OCI-LY1 (cell line): ENCODE measurements around the gene PCNX2.

Experiments
- H2AFZ ChIP-seq: fragments of 200-600 bp; sonication (generic), shearing (Covaris generic); 2 replicates; pipeline ENCODE4 v1.6.0; 2014; ENCODE audit warnings: antibody characterized with exemption, mild to moderate bottlenecking, low read length
- H3F3A ChIP-seq: fragments of 200-600 bp; sonication (generic), shearing (Covaris generic); 2 replicates; pipeline ENCODE4 v1.6.0; 2014; ENCODE audit warnings: mild to moderate bottlenecking, antibody characterized with exemption, low read length, moderate library complexity; ENCODE audit not compliant: insufficient read depth
- H3K27ac ChIP-seq: fragments of 200-600 bp; sonication (generic); 2 replicates; pipeline ENCODE4 v1.5.1; 2014; ENCODE audit warnings: low read length, mixed run types, mild to moderate bottlenecking, low read depth; ENCODE audit not compliant: poor library complexity, severe bottlenecking
- H3K27me3 ChIP-seq: fragments of 200-600 bp; sonication (generic); 2 replicates; pipeline ENCODE4 v1.6.0; 2014; ENCODE audit warnings: antibody characterized with exemption, mild to moderate bottlenecking, low read length, moderate library complexity; ENCODE audit not compliant: insufficient read depth
- H3K36me3 ChIP-seq: fragments of 200-600 bp; sonication (generic); 2 replicates; pipeline ENCODE4 v1.6.1; 2014; ENCODE audit warnings: mild to moderate bottlenecking, antibody characterized with exemption, low read length, moderate library complexity, mixed read lengths; ENCODE audit not compliant: insufficient read depth
- H3K4me1 ChIP-seq: fragments of 200-600 bp; sonication (generic); 2 replicates; pipeline ENCODE4 v1.5.1; 2014; ENCODE audit warnings: mild to moderate bottlenecking, low read length, moderate library complexity; ENCODE audit not compliant: insufficient read depth, severe bottlenecking
- H3K4me2 ChIP-seq: fragments of 200-600 bp; sonication (generic), shearing (Covaris generic); 2 replicates; pipeline ENCODE4 v1.6.1; 2014; ENCODE audit warnings: low read length
- H3K4me3 ChIP-seq: fragments of 200-600 bp; sonication (generic); 2 replicates; pipeline ENCODE4 v1.5.1; 2014; ENCODE audit warnings: low read length, low read depth, mild to moderate bottlenecking, mixed read lengths; ENCODE audit not compliant: poor library complexity, severe bottlenecking
- H3K79me2 ChIP-seq: fragments of 200-600 bp; shearing (Covaris generic); 2 replicates; pipeline ENCODE4 v1.6.1; 2016; ENCODE audit warnings: mixed run types, low read length, mixed read lengths; ENCODE audit not compliant: insufficient read depth
- H3K9ac ChIP-seq: fragments of 200-600 bp; sonication (generic), shearing (Covaris generic); 2 replicates; pipeline ENCODE4 v1.6.1; 2014; ENCODE audit warnings: mild to moderate bottlenecking, low read length, mixed read lengths
- H3K9me2 ChIP-seq: fragments of 200-600 bp; sonication (generic), shearing (Covaris generic); 2 replicates; pipeline ENCODE4 v1.6.1; 2014; ENCODE audit warnings: low read depth, mild to moderate bottlenecking, low read length, mixed read lengths
- H3K9me3 ChIP-seq: fragments of 200-600 bp; shearing (Covaris generic); 2 replicates; pipeline ENCODE4 v1.6.1; 2014; ENCODE audit warnings: low read length, mixed read lengths
- H4K20me1 ChIP-seq: fragments of 200-600 bp; sonication (generic), shearing (Covaris generic); 2 replicates; pipeline ENCODE4 v1.6.0; 2016; ENCODE audit warnings: mild to moderate bottlenecking, low read length; ENCODE audit not compliant: insufficient read depth
- EZH2 ChIP-seq: fragments of 200-600 bp; sonication (generic), shearing (Covaris generic); IDR thresholded peaks from 2 replicates; pipeline ENCODE4 v1.8.0; 2017; ENCODE audit warnings: borderline replicate concordance, mixed run types, mild to moderate bottlenecking, antibody characterized with exemption, low read length, moderate library complexity, mixed read lengths
- TF ChIP-seq, protein P1 (sequence below): fragments of 200-600 bp; sonication (generic), shearing (Covaris generic); IDR thresholded peaks from 2 replicates; pipeline ENCODE4 v1.5.1; 2017; ENCODE audit warnings: mild to moderate bottlenecking, antibody characterized with exemption, low read length, moderate library complexity, mixed read lengths

PCNX2 gene

DNA sequence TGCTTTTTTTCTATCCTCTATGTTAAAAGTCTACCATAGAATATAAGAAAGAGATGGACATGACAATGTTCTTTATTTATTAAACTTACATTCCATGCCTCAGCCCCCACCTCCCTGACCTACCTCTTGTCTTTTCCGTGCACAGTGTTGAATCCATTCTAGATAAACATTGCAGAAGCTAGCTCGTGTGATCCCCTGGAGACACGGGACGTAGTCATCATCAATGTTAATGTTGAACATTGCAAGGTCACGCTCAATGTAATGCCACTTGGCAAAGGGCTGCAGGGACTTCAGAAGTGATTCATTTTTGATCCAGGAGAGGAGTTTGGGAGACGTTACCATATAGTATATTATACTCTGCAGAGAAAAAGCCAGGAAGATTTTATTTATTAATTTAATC is 278.7 kb downstream of the PCNX2 start:
- Histone ChIP-seq H3K9me3 (no peaks in the 10 kb centered on the region), H3K4me1 (no peaks in the 10 kb centered on the region), H3K79me2 (no peaks in the 10 kb centered on the region), H3F3A (no peaks in the 10 kb centered on the region), H4K20me1 (no peaks in the 10 kb centered on the region), H3K27me3 (no peaks in the 10 kb centered on the region), H3K4me3 (no peak overlapping the region), H2AFZ (no peak overlapping the region), H3K4me2 (no peak overlapping the region), H3K9ac (no peak overlapping the region), H3K27ac (no peak overlapping the region), H3K36me3 (no peaks in the 10 kb centered on the region), H3K9me2 (no peaks in the 10 kb centered on the region)
- no peak for TF ChIP-seq EZH2
- TF ChIP-seq, protein P1, sequence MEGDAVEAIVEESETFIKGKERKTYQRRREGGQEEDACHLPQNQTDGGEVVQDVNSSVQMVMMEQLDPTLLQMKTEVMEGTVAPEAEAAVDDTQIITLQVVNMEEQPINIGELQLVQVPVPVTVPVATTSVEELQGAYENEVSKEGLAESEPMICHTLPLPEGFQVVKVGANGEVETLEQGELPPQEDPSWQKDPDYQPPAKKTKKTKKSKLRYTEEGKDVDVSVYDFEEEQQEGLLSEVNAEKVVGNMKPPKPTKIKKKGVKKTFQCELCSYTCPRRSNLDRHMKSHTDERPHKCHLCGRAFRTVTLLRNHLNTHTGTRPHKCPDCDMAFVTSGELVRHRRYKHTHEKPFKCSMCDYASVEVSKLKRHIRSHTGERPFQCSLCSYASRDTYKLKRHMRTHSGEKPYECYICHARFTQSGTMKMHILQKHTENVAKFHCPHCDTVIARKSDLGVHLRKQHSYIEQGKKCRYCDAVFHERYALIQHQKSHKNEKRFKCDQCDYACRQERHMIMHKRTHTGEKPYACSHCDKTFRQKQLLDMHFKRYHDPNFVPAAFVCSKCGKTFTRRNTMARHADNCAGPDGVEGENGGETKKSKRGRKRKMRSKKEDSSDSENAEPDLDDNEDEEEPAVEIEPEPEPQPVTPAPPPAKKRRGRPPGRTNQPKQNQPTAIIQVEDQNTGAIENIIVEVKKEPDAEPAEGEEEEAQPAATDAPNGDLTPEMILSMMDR, result no peak

DNA sequence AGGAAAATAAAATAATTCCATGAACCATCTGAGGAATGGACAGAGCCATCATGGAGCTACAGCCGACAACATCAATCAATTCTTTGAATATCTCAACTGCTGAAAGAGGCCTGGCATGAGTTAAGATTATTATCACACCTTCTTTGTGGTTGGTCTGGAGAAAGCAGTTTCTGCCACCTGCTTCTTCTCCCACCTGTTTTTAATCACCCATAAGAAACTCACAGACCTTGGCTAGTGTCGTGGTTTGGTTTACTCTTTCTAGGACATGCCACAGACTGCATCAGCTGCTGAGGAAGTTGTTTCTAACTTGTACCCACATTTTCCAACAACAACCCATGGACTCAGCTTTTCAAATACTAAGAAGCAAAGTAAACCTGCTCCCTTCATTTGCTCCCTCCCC is 279.6 kb downstream of the PCNX2 start:
- Histone ChIP-seq H3F3A (no peaks in the 10 kb centered on the region), H3K9ac (no peak overlapping the region), H3K36me3 (no peaks in the 10 kb centered on the region), H2AFZ (no peak overlapping the region), H3K9me2 (no peaks in the 10 kb centered on the region), H3K4me3 (no peak overlapping the region), H3K27ac (no peak overlapping the region), H3K27me3 (no peaks in the 10 kb centered on the region), H3K4me2 (no peak overlapping the region), H3K9me3 (no peaks in the 10 kb centered on the region), H4K20me1 (no peaks in the 10 kb centered on the region), H3K79me2 (no peaks in the 10 kb centered on the region), H3K4me1 (no peaks in the 10 kb centered on the region)
- TF ChIP-seq EZH2, result no peak
- TF ChIP-seq, protein P1, result no peak

DNA sequence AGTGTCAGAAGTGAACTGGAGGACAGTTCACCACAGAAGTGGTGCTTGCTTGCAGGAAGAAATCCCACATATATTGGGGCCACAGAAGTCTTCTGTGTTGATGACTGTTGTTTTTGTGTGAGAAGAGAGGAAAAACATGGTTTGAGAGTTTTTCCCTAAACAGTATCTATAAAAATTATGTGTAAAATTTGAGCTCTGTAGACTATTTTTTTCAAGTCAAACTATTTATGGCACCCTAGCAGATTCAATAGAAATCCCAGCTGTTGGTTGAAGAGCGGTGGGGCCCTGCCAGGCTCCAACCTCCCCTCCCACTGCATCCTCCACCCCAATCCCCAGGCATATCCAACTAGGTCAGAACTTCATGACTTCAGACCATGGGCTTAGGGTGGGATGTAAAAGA is 283.5 kb downstream of the PCNX2 start:
- Histone ChIP-seq H3K9me2 (no peaks in the 10 kb centered on the region), H2AFZ (no peak overlapping the region), H3K9me3 (no peaks in the 10 kb centered on the region), H3K79me2 (no peaks in the 10 kb centered on the region), H3K9ac (no peak overlapping the region), H3F3A (no peaks in the 10 kb centered on the region), H3K4me3 (no peak overlapping the region), H3K27ac (no peak overlapping the region), H3K36me3 (no peaks in the 10 kb centered on the region), H3K4me1 (no peaks in the 10 kb centered on the region), H3K27me3 (no peaks in the 10 kb centered on the region), H4K20me1 (no peaks in the 10 kb centered on the region), H3K4me2 (no peak overlapping the region)
- TF ChIP-seq, protein P1, result no peak
- no peak for TF ChIP-seq EZH2
